Effector memory CD4-positive, alpha-beta T cell (primary cell): Measurements from ENCODE around the gene L1TD1.
"Not testable (repeated sequence)": the region's sequence is repeated elsewhere in the genome, so short reads cannot be mapped to it uniquely, and the experiment has no call there.

ENCODE experiments used
- DNase-seq, 3 donors: peaks; one replicate each; pipeline ENCODE4 v3.0.0-alpha.2; 2020
- H3K27ac ChIP-seq: 2 replicates; pipeline ENCODE4 v1.7.0; 2013; ENCODE audit warnings: mild to moderate bottlenecking, low read length, moderate library complexity; ENCODE audit not compliant: insufficient read depth, poor library complexity, severe bottlenecking
- H3K27me3 ChIP-seq: replicated peaks from 2 replicates; pipeline ENCODE4 v1.7.0; 2013; ENCODE audit warnings: mild to moderate bottlenecking, low read length; ENCODE audit not compliant: insufficient read depth, control insufficient read depth, poor library complexity, severe bottlenecking
- H3K36me3 ChIP-seq: 2 replicates; pipeline ENCODE4 v1.7.0; 2013; ENCODE audit warnings: mild to moderate bottlenecking, low read length, moderate library complexity; ENCODE audit not compliant: control insufficient read depth, insufficient read depth
- H3K4me1 ChIP-seq: 2 replicates; pipeline ENCODE4 v1.7.0; 2013; ENCODE audit warnings: low read length, mild to moderate bottlenecking; ENCODE audit not compliant: control insufficient read depth, insufficient read depth, poor library complexity, severe bottlenecking
- H3K4me3 ChIP-seq: 2 replicates; pipeline ENCODE4 v1.7.0; 2013; ENCODE audit warnings: low read length, low read depth, mild to moderate bottlenecking; ENCODE audit not compliant: insufficient read depth, poor library complexity, severe bottlenecking
- H3K9me3 ChIP-seq: 2 replicates; pipeline ENCODE4 v1.7.0; 2013; ENCODE audit warnings: mild to moderate bottlenecking, low read length, moderate library complexity; ENCODE audit not compliant: control insufficient read depth

L1TD1 gene

DNA sequence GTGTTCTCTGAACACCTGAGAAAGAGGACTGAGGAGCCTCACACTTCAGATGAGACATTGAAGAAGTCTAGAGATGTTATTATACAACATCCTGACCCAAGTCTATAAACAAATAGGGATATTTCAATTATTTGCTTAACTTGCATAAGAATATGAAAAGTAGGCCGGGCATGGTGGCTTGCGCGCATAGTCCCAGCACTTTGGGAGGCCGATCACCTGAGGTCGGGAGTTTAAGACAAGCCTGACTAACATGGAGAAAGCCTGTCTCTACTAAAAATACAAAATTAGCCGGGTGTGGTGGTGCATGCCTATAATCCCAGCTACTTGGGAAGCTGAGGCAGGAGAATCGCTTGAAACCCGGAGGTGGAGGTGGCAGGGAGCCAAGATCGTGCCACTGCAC lies 25.8 kb downstream of the L1TD1 start:
- H3K4me1 ChIP-seq, H3K27ac ChIP-seq, H3K27me3 ChIP-seq, H3K9me3 ChIP-seq, DNase-seq, H3K4me3 ChIP-seq, H3K36me3 ChIP-seq: not testable (repeated sequence)

DNA sequence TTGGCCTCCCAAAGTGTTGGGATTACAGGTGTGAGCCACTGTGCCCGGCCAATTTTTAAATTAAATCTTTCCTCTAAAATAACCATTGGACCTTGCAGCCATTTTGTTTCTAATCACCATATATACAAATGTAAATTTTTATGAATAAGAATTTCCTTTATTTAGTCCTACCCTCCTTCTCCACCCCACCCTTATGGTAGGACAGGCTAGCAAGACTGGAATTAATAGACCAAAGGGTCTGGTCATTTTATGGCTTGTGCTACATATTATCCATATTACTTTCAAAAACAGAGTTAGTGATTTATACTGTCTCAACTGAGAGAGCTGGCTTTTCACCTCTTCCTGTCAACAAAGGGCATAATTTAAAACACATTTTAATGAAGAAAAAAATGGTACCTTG lies 26.5 kb downstream of the L1TD1 start:
- H3K9me3 ChIP-seq = no peaks in the 10 kb centered on the region

GRCh38 chr1:62222321-62222720 lies 27.7 kb downstream of the L1TD1 start:
- no peaks in the 10 kb centered on the region for H3K9me3 ChIP-seq
- H3K27ac ChIP-seq = no peak overlapping the region
- DNase-seq = no peak
- no peak overlapping the region for H3K4me3 ChIP-seq
- H3K36me3 ChIP-seq = no peaks in the 10 kb centered on the region
- H3K27me3 ChIP-seq = no peaks in the 10 kb centered on the region
- H3K4me1 ChIP-seq = no peaks in the 10 kb centered on the region

More for the DNA sequence above, 26.5 kb downstream of the L1TD1 start:
- no peak for DNase-seq
- H3K27me3 ChIP-seq = no peaks in the 10 kb centered on the region
- H3K4me1 ChIP-seq = no peaks in the 10 kb centered on the region
- H3K4me3 ChIP-seq = no peak overlapping the region
- no peak overlapping the region for H3K27ac ChIP-seq
- H3K36me3 ChIP-seq = no peaks in the 10 kb centered on the region

DNA sequence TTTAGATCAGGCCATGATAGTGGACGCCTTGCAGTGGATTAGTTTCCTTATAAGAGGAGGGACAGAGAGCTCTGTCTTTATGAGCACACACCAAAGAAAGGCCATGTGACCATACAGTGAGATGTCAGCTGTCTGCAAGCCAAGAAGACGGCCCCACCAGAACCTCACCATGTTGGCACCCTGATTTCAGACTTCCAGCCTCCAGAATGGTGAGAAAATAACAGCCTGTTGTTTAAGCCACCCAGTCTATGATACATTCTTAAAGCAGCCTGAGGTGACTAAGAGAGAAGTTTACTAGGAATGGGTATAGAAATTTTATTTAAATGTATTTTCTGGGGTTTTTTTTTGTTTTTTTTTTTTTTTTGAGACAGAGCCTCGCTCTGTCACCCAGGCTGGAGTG lies 29.5 kb downstream of the L1TD1 start:
- no peak overlapping the region for H3K27ac ChIP-seq
- no peaks in the 10 kb centered on the region for H3K9me3 ChIP-seq
- no peaks in the 10 kb centered on the region for H3K27me3 ChIP-seq
- DNase-seq = no peak
- H3K36me3 ChIP-seq = no peaks in the 10 kb centered on the region
- no peak overlapping the region for H3K4me3 ChIP-seq
- no peaks in the 10 kb centered on the region for H3K4me1 ChIP-seq

DNA sequence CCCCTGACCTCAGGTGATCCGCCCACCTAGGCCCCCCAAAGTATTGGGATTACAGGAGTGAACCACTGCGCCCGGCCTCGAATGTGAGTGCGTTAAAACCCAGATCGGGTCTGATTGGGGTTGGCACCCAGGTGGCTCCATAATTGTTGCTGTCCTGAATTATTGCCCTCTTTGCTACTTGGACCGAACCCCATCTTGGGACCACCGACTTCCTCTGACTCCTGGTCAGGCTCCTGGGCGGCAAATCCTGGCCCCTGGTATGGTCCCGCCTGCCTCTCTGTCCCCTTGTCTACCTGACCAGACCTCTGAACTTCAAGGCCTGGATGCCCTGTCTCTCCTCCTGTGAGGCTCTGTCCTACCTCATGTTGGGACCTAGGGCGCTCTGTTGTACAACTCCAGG lies 32.8 kb downstream of the L1TD1 start:
- Histone ChIP-seq H3K4me1 (no peaks in the 10 kb centered on the region), H3K9me3 (no peaks in the 10 kb centered on the region), H3K4me3 (no peak overlapping the region), H3K36me3 (no peaks in the 10 kb centered on the region), H3K27me3 (no peaks in the 10 kb centered on the region), H3K27ac (no peak overlapping the region)
- DNase-seq = no peak

- DNase-seq = no peak
- H3K9me3 ChIP-seq = no peaks in the 10 kb centered on the region
- H3K4me3 ChIP-seq = no peak overlapping the region
- no peaks in the 10 kb centered on the region for H3K4me1 ChIP-seq
- no peaks in the 10 kb centered on the region for H3K27me3 ChIP-seq
- H3K36me3 ChIP-seq = no peaks in the 10 kb centered on the region
- no peak overlapping the region for H3K27ac ChIP-seq
These were observed 33.7 kb downstream of the L1TD1 start for GRCh38 chr1:62228136-62228882.

DNA sequence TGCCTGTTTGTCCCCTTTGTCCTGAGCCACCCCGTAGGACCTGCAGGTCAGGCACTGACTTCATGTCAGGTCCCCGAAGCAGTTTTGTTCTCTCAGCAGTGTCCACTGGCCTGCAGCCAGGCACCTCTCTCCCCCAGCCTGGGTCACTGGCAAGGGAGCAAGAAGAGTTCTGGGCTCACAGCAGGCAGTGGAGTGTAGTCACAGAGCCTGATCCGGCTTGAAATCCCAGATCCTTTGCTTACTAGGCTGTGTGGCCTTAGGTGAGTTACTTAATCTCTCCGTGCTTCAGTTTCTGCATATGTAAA lies 34.2 kb downstream of the L1TD1 start:
- no peaks in the 10 kb centered on the region for H3K4me1 ChIP-seq
- no peak overlapping the region for H3K4me3 ChIP-seq
- no peak overlapping the region for H3K27ac ChIP-seq
- H3K27me3 ChIP-seq = no peaks in the 10 kb centered on the region
- no peaks in the 10 kb centered on the region for H3K36me3 ChIP-seq
- no peaks in the 10 kb centered on the region for H3K9me3 ChIP-seq
- DNase-seq = no peak

- Histone ChIP-seq H3K9me3 (no peaks in the 10 kb centered on the region), H3K27me3 (no peaks in the 10 kb centered on the region), H3K27ac (no peak overlapping the region), H3K4me1 (no peaks in the 10 kb centered on the region), H3K4me3 (no peak overlapping the region), H3K36me3 (no peaks in the 10 kb centered on the region)
- DNase-seq = no peak
These were observed 34.8 kb downstream of the L1TD1 start for GRCh38 chr1:62229468-62229867.

DNA sequence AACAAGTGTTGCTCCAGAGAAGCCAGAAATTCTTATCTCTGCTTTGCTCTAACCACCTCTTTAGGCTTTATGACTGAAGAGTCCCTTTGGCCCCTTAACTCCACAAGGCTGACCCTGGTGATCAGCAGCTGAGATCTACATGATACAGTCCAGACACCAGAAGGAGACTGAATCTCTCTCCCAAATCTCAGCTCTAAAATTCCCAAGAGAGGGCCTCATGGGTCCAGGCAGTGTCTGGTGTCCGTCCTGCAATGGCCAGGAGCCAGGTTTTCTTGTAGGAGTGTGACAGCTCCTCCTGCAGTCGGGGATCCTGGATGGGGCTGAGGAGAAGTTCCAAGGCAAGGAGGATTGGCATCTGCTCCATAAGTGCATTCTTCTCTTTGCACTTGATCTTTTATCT lies 35.3 kb downstream of the L1TD1 start:
- Histone ChIP-seq H3K4me1 (no peaks in the 10 kb centered on the region), H3K9me3 (no peaks in the 10 kb centered on the region), H3K27me3 (no peaks in the 10 kb centered on the region), H3K36me3 (no peaks in the 10 kb centered on the region), H3K27ac (no peak overlapping the region), H3K4me3 (no peak overlapping the region)
- no peak for DNase-seq

DNA sequence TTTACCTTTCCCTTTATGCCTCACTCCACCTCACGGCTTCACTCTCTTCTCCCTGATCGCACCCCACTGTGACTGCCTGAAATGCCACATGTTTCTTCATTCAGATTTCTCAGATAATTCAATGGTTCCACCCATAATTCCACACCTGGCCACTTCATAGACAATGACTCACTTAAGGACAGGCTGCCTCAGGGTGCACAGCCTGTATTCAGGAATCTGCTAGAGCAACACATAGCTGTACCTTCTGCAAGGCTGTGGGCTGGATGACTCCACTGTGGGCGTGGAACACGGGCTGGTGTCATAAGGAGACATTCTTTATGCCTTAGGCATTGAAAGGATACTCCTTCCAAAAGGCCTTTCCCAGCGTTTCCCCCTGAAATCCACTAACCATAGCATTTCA lies 36.1 kb downstream of the L1TD1 start:
- no peak for DNase-seq
- Histone ChIP-seq H3K27ac (no peak overlapping the region), H3K9me3 (no peaks in the 10 kb centered on the region), H3K27me3 (no peaks in the 10 kb centered on the region), H3K36me3 (no peaks in the 10 kb centered on the region), H3K4me1 (no peaks in the 10 kb centered on the region), H3K4me3 (no peak overlapping the region)
